GM23338 (cell line): Measurements from ENCODE around the gene CRTC1. TPM values are rescaled to one million over a fixed set of nuclear protein-coding genes. Genes with fewer than 3 reads are reported as not detected.

Experiments used
- ATAC-seq: fragments of 200-7000 bp; cut with Tn5 transposase; 3 replicates; pipeline ENCODE4 v1.9.1; 2020
- DNase-seq: peaks from one replicate; pipeline ENCODE4 v3.0.0-alpha.2; 2015; ENCODE audit warnings: low spot score
- H2AFZ ChIP-seq: fragments of 200-600 bp; sonication (generic); 2 replicates; pipeline ENCODE4 v1.8.0; 2016; ENCODE audit warnings: antibody characterized with exemption, mild to moderate bottlenecking, moderate library complexity
- H3F3A ChIP-seq: fragments of 200-600 bp; sonication (generic); replicated peaks from 2 replicates; pipeline ENCODE4 v1.8.0; 2017; ENCODE audit warnings: antibody characterized with exemption, mixed run types, low read depth
- H3K27ac ChIP-seq: fragments of 200-600 bp; sonication (generic); 2 replicates; pipeline ENCODE4 v1.6.1; 2016; ENCODE audit warnings: low read depth
- H3K27me3 ChIP-seq: fragments of 200-600 bp; sonication (generic); 2 replicates; pipeline ENCODE4 v1.8.0; 2016; ENCODE audit warnings: mild to moderate bottlenecking, mixed run types, moderate library complexity; ENCODE audit not compliant: insufficient read depth
- H3K36me3 ChIP-seq: fragments of 200-600 bp; sonication (generic); 2 replicates; pipeline ENCODE4 v1.8.0; 2016; ENCODE audit warnings: mild to moderate bottlenecking; ENCODE audit not compliant: insufficient read depth
- H3K4me1 ChIP-seq: fragments of 200-600 bp; sonication (generic); 2 replicates; pipeline ENCODE4 v1.8.0; 2016; ENCODE audit warnings: mild to moderate bottlenecking, moderate library complexity; ENCODE audit not compliant: insufficient read depth
- H3K4me2 ChIP-seq: fragments of 200-600 bp; sonication (generic); 2 replicates; pipeline ENCODE4 v1.7.1; 2017; ENCODE audit warnings: mixed run types
- H3K4me3 ChIP-seq: fragments of 200-600 bp; sonication (generic); 2 replicates; pipeline ENCODE4 v1.6.1; 2016; ENCODE audit warnings: mixed run types
- H3K79me2 ChIP-seq: fragments of 200-600 bp; sonication (generic); replicated peaks from 2 replicates; pipeline ENCODE4 v1.8.0; 2017; ENCODE audit warnings: mild to moderate bottlenecking; ENCODE audit not compliant: insufficient read depth
- H3K9me2 ChIP-seq: fragments of 200-600 bp; sonication (generic); 2 replicates; pipeline ENCODE4 v1.8.0; 2017; ENCODE audit not compliant: insufficient read depth
- H4K20me1 ChIP-seq: fragments of 200-600 bp; sonication (generic); replicated peaks from 2 replicates; pipeline ENCODE4 v1.8.0; 2017; ENCODE audit warnings: mild to moderate bottlenecking; ENCODE audit not compliant: insufficient read depth
- H3K27ac Mint-ChIP-seq: 2 replicates; pipeline ENCODE4 v1.8.0; 2020; ENCODE audit warnings: inconsistent platforms, mild to moderate bottlenecking, moderate library complexity, mixed read lengths
- H3K27me3 Mint-ChIP-seq: 3 replicates; pipeline ENCODE4 v1.8.0; 2022; ENCODE audit warnings: low read depth, mild to moderate bottlenecking, moderate library complexity, mixed read lengths, inconsistent platforms; ENCODE audit not compliant: insufficient read depth, poor library complexity
- H3K36me3 Mint-ChIP-seq: 3 replicates; pipeline ENCODE4 v1.8.0; 2021; ENCODE audit warnings: low read depth, mild to moderate bottlenecking, inconsistent platforms, moderate library complexity, mixed read lengths
- H3K4me1 Mint-ChIP-seq: 3 replicates; pipeline ENCODE4 v1.8.0; 2020; ENCODE audit warnings: mild to moderate bottlenecking, inconsistent platforms, mixed read lengths
- H3K4me3 Mint-ChIP-seq: 3 replicates; pipeline ENCODE4 v1.8.0; 2021; ENCODE audit warnings: moderate library complexity, mild to moderate bottlenecking, inconsistent platforms, mixed read lengths
- H3K9me3 Mint-ChIP-seq: 3 replicates; pipeline ENCODE4 v1.8.0; 2020; ENCODE audit warnings: moderate library complexity, mild to moderate bottlenecking, inconsistent platforms, mixed read lengths
- CREB1 ChIP-seq: fragments of 250-450 bp; sonication (Bioruptor Pico); IDR thresholded peaks from 2 replicates; pipeline ENCODE4 v1.5.0; 2020; ENCODE audit warnings: low read depth, mild to moderate bottlenecking, moderate library complexity
- EZH2 ChIP-seq: fragments of 200-600 bp; sonication (generic); IDR thresholded peaks from one replicate; pipeline ENCODE4 v1.8.0; 2017; ENCODE audit warnings: antibody characterized with exemption, mild to moderate bottlenecking, low read depth; ENCODE audit not compliant: unreplicated experiment
- EZH2phosphoT487 ChIP-seq: fragments of 200-600 bp; sonication (generic); IDR thresholded peaks from one replicate; pipeline ENCODE4 v1.8.1; 2018; ENCODE audit warnings: antibody characterized with exemption; ENCODE audit not compliant: unreplicated experiment
- JUNB ChIP-seq: IDR thresholded peaks from one replicate; pipeline ENCODE4 v1.6.1; 2016; ENCODE audit warnings: antibody characterized with exemption; ENCODE audit not compliant: unreplicated experiment
- NANOG ChIP-seq: IDR thresholded peaks from 2 replicates; pipeline ENCODE4 v1.6.1; 2016; ENCODE audit warnings: antibody characterized with exemption, borderline replicate concordance
- POLR2AphosphoS5 ChIP-seq: IDR thresholded peaks from 2 replicates; pipeline ENCODE4 v1.6.1; 2016; ENCODE audit warnings: antibody characterized with exemption, low read depth
- STAT1 ChIP-seq: IDR thresholded peaks from one replicate; pipeline ENCODE4 v1.6.1; 2016; ENCODE audit warnings: antibody characterized with exemption; ENCODE audit not compliant: unreplicated experiment
- ZNF114 ChIP-seq: fragments of 250-450 bp; sonication (Bioruptor Pico); IDR thresholded peaks from 2 replicates; pipeline ENCODE4 v1.5.0; 2020; ENCODE audit warnings: mild to moderate bottlenecking, moderate library complexity
- ZNF331 ChIP-seq: fragments of 250-450 bp; sonication (Bioruptor Pico); IDR thresholded peaks from 2 replicates; pipeline ENCODE4 v1.5.0; 2020; ENCODE audit warnings: low read depth, mild to moderate bottlenecking, moderate library complexity
- polyA plus RNA-seq: library from polyadenylated mRNA; unstranded; fragments of >200 nt; fragmentation: Nextera tagmentation; extraction: Ambion mirVana; gene quantifications from 2 replicates; pipeline ENCODE4 v1.2.1, GENCODE V29; 2016
- total RNA-seq: library from RNA; depleted of rRNA; stranded (reverse); fragments of >200 nt; shearing (Covaris generic); gene quantifications from 2 replicates; pipeline ENCODE4 v1.2.3, GENCODE V29; 2014
- TF ChIP-seq, protein P1 (sequence below): IDR thresholded peaks from 2 replicates; pipeline ENCODE4 v1.6.1; 2016; ENCODE audit warnings: antibody characterized with exemption
- TF ChIP-seq, protein P2 (sequence below): fragments of 250-450 bp; sonication (Bioruptor Pico); IDR thresholded peaks from 2 replicates; pipeline ENCODE4 v1.5.0; 2020; ENCODE audit warnings: mild to moderate bottlenecking, moderate library complexity
- TF ChIP-seq, protein P3 (sequence below): IDR thresholded peaks from one replicate; pipeline ENCODE4 v1.6.1; 2018; ENCODE audit warnings: antibody characterized with exemption; ENCODE audit not compliant: unreplicated experiment
- TF ChIP-seq, protein P4 (sequence below), 2 experiments: fragments of 200-600 bp in 1 of 2; sonication (generic) in 1 of 2; conservative IDR thresholded peaks; 2 replicates each; pipeline versions ENCODE4 v1.5.1 to v1.6.1; 2016 to 2017; ENCODE audit warnings: antibody characterized with exemption in 2 of 2, low read depth in 2 of 2, mild to moderate bottlenecking in 2 of 2, moderate library complexity in 1 of 2

The CRTC1 gene
- total and polyA plus RNA-seq, 2 experiments from 2014 or later = 5.4 to 8.4 TPM

DNA sequence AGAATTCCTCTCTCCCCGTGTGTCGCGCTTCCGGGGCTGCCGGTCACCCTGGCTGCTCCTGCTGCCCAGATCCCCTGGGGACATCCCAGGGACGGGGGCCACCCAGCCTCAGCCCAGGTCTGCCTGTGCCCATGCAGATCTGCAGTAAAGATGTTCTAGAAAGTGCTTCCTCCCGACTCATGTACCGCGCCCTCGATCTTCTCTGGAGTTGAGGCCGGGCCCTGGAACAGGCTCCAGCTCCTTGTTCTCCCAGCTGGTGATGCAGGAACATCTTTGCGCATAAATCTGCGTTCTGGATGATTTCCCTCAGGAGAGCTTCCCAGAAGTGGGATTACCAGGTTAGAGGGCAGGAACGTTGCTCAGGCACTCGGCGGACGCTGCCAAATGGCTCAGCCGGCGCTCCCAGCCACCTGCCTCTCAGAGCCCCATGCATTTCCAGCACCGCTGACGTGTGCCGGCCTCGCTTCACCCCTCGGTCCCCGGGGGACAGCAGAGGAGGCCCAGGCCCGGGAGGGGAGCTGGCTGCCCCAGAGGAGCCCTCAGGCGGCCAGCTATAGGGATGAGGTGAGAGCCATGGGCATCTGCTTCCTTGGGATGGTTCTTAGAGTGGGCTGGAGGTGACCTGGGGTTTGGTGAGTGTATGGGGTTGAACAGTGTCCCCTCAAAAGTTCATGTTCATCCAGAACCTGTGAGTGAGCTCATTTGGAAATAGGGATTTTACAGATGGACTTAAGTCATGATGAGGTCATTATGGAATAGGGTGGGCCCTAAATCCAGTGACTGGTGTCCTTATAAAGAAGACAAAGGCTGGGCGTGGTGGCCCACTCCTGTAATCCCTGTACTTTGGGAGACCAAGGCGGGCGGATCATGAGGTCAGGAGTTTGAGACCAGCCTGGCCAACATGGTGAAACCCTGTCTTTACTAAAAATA lies 42.6 kb downstream of the CRTC1 start:
- H3K9me3 Mint-ChIP-seq = no peaks in the 10 kb centered on the region
- peaks cover 5% of the 10 kb centered on the region; the same call in 1 of the 3 replicates for H3K36me3 Mint-ChIP-seq
- no peak overlapping the region for H3K4me3 ChIP-seq
- no peaks in the 10 kb centered on the region for H3F3A ChIP-seq
- H3K4me1 Mint-ChIP-seq = peaks cover 7% of the 10 kb centered on the region; the same call in 1 of the 3 replicates
- no peaks in the 10 kb centered on the region for H3K27me3 ChIP-seq
- H3K36me3 ChIP-seq = no peaks in the 10 kb centered on the region
- TF ChIP-seq JUNB = no peak
- TF ChIP-seq, protein P1, sequence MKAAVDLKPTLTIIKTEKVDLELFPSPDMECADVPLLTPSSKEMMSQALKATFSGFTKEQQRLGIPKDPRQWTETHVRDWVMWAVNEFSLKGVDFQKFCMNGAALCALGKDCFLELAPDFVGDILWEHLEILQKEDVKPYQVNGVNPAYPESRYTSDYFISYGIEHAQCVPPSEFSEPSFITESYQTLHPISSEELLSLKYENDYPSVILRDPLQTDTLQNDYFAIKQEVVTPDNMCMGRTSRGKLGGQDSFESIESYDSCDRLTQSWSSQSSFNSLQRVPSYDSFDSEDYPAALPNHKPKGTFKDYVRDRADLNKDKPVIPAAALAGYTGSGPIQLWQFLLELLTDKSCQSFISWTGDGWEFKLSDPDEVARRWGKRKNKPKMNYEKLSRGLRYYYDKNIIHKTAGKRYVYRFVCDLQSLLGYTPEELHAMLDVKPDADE = no peak
- TF ChIP-seq ZNF114 (CRISPR knock-in tag) = no peak
- no peak for TF ChIP-seq NANOG
- no peak for TF ChIP-seq CREB1
- TF ChIP-seq, protein P2, sequence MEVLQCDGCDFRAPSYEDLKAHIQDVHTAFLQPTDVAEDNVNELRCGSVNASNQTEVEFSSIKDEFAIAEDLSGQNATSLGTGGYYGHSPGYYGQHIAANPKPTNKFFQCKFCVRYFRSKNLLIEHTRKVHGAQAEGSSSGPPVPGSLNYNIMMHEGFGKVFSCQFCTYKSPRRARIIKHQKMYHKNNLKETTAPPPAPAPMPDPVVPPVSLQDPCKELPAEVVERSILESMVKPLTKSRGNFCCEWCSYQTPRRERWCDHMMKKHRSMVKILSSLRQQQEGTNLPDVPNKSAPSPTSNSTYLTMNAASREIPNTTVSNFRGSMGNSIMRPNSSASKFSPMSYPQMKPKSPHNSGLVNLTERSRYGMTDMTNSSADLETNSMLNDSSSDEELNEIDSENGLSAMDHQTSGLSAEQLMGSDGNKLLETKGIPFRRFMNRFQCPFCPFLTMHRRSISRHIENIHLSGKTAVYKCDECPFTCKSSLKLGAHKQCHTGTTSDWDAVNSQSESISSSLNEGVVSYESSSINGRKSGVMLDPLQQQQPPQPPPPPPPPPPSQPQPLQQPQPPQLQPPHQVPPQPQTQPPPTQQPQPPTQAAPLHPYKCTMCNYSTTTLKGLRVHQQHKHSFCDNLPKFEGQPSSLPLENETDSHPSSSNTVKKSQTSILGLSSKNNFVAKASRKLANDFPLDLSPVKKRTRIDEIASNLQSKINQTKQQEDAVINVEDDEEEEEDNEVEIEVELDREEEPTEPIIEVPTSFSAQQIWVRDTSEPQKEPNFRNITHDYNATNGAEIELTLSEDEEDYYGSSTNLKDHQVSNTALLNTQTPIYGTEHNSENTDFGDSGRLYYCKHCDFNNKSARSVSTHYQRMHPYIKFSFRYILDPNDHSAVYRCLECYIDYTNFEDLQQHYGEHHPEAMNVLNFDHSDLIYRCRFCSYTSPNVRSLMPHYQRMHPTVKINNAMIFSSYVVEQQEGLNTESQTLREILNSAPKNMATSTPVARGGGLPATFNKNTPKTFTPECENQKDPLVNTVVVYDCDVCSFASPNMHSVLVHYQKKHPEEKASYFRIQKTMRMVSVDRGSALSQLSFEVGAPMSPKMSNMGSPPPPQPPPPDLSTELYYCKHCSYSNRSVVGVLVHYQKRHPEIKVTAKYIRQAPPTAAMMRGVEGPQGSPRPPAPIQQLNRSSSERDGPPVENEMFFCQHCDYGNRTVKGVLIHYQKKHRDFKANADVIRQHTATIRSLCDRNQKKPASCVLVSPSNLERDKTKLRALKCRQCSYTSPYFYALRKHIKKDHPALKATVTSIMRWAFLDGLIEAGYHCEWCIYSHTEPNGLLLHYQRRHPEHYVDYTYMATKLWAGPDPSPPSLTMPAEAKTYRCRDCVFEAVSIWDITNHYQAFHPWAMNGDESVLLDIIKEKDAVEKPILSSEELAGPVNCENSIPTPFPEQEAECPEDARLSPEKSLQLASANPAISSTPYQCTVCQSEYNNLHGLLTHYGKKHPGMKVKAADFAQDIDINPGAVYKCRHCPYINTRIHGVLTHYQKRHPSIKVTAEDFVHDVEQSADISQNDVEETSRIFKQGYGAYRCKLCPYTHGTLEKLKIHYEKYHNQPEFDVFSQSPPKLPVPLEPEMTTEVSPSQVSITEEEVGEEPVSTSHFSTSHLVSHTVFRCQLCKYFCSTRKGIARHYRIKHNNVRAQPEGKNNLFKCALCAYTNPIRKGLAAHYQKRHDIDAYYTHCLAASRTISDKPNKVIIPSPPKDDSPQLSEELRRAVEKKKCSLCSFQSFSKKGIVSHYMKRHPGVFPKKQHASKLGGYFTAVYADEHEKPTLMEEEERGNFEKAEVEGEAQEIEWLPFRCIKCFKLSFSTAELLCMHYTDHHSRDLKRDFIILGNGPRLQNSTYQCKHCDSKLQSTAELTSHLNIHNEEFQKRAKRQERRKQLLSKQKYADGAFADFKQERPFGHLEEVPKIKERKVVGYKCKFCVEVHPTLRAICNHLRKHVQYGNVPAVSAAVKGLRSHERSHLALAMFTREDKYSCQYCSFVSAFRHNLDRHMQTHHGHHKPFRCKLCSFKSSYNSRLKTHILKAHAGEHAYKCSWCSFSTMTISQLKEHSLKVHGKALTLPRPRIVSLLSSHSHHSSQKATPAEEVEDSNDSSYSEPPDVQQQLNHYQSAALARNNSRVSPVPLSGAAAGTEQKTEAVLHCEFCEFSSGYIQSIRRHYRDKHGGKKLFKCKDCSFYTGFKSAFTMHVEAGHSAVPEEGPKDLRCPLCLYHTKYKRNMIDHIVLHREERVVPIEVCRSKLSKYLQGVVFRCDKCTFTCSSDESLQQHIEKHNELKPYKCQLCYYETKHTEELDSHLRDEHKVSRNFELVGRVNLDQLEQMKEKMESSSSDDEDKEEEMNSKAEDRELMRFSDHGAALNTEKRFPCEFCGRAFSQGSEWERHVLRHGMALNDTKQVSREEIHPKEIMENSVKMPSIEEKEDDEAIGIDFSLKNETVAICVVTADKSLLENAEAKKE (CRISPR knock-in tag) = no peak
- TF ChIP-seq EZH2 = no peak
- no peak for TF ChIP-seq EZH2phosphoT487
- TF ChIP-seq, protein P3, sequence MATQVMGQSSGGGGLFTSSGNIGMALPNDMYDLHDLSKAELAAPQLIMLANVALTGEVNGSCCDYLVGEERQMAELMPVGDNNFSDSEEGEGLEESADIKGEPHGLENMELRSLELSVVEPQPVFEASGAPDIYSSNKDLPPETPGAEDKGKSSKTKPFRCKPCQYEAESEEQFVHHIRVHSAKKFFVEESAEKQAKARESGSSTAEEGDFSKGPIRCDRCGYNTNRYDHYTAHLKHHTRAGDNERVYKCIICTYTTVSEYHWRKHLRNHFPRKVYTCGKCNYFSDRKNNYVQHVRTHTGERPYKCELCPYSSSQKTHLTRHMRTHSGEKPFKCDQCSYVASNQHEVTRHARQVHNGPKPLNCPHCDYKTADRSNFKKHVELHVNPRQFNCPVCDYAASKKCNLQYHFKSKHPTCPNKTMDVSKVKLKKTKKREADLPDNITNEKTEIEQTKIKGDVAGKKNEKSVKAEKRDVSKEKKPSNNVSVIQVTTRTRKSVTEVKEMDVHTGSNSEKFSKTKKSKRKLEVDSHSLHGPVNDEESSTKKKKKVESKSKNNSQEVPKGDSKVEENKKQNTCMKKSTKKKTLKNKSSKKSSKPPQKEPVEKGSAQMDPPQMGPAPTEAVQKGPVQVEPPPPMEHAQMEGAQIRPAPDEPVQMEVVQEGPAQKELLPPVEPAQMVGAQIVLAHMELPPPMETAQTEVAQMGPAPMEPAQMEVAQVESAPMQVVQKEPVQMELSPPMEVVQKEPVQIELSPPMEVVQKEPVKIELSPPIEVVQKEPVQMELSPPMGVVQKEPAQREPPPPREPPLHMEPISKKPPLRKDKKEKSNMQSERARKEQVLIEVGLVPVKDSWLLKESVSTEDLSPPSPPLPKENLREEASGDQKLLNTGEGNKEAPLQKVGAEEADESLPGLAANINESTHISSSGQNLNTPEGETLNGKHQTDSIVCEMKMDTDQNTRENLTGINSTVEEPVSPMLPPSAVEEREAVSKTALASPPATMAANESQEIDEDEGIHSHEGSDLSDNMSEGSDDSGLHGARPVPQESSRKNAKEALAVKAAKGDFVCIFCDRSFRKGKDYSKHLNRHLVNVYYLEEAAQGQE = no peak
- TF ChIP-seq POLR2AphosphoS5 = no peak
- TF ChIP-seq STAT1 = no peak
- TF ChIP-seq, protein P4, sequence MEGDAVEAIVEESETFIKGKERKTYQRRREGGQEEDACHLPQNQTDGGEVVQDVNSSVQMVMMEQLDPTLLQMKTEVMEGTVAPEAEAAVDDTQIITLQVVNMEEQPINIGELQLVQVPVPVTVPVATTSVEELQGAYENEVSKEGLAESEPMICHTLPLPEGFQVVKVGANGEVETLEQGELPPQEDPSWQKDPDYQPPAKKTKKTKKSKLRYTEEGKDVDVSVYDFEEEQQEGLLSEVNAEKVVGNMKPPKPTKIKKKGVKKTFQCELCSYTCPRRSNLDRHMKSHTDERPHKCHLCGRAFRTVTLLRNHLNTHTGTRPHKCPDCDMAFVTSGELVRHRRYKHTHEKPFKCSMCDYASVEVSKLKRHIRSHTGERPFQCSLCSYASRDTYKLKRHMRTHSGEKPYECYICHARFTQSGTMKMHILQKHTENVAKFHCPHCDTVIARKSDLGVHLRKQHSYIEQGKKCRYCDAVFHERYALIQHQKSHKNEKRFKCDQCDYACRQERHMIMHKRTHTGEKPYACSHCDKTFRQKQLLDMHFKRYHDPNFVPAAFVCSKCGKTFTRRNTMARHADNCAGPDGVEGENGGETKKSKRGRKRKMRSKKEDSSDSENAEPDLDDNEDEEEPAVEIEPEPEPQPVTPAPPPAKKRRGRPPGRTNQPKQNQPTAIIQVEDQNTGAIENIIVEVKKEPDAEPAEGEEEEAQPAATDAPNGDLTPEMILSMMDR (conservative IDR thresholded peaks at IDR 0.05; ENCODE audit: low read depth in 2 of 2) = no peak
- no peak for TF ChIP-seq ZNF331 (CRISPR knock-in tag)
- H3K27ac ChIP-seq = no peak overlapping the region
- H3K27me3 Mint-ChIP-seq = peaks cover 10% of the 10 kb centered on the region
- H3K4me1 ChIP-seq = no peaks in the 10 kb centered on the region
- no peaks in the 10 kb centered on the region; the same call in 1 of the 2 replicates for H4K20me1 ChIP-seq
- H2AFZ ChIP-seq = no peak overlapping the region
- DNase-seq = no peak
- no peak for ATAC-seq
- no peak overlapping the region for H3K27ac Mint-ChIP-seq
- no peak overlapping the region for H3K4me2 ChIP-seq
- H3K4me3 Mint-ChIP-seq = no peak overlapping the region
- H3K9me2 ChIP-seq = no peaks in the 10 kb centered on the region
- H3K79me2 ChIP-seq = no peaks in the 10 kb centered on the region; the same call in 1 of the 2 replicates
